H9 (cell line): Measurements from ENCODE around the gene PLOD1. TPM values are rescaled to one million over a fixed set of nuclear protein-coding genes. Genes with fewer than 3 reads are reported as not detected.

Experiments
- DNase-seq: peaks from one replicate; pipeline ENCODE4 v3.0.0-alpha.2; 2017
- H2AFZ ChIP-seq: one replicate; pipeline ENCODE4 v1.6.1; 2013; ENCODE audit warnings: mild to moderate bottlenecking, low read length, control low read depth, moderate library complexity
- H2AK5ac ChIP-seq: 2 replicates; pipeline ENCODE4 v1.6.1; 2013; ENCODE audit warnings: low read length, control low read depth, mixed read lengths; ENCODE audit not compliant: insufficient read length
- H2BK120ac ChIP-seq: one replicate; pipeline ENCODE4 v1.6.1; 2013; ENCODE audit warnings: low read depth, mild to moderate bottlenecking, low read length, control low read depth, inconsistent platforms; ENCODE audit not compliant: poor library complexity, severe bottlenecking
- H2BK12ac ChIP-seq: 2 replicates; pipeline ENCODE4 v1.6.1; 2013; ENCODE audit warnings: low read length, control low read depth, mixed read lengths, low read depth; ENCODE audit not compliant: insufficient read length
- H2BK15ac ChIP-seq: 2 replicates; pipeline ENCODE4 v1.6.1; 2013; ENCODE audit warnings: low read depth, low read length, control low read depth
- H2BK20ac ChIP-seq: one replicate; pipeline ENCODE4 v1.6.1; 2013; ENCODE audit warnings: low read depth, mild to moderate bottlenecking, low read length, control low read depth, inconsistent platforms; ENCODE audit not compliant: poor library complexity, severe bottlenecking
- H2BK5ac ChIP-seq: 2 replicates; pipeline ENCODE4 v1.6.1; 2013; ENCODE audit warnings: low read length, control low read depth, mixed read lengths; ENCODE audit not compliant: insufficient read length
- H3K14ac ChIP-seq: 2 replicates; pipeline ENCODE4 v1.6.1; 2013; ENCODE audit warnings: low read length, control low read depth; ENCODE audit not compliant: insufficient read depth
- H3K18ac ChIP-seq: 2 replicates; pipeline ENCODE4 v1.6.1; 2013; ENCODE audit warnings: low read depth, mild to moderate bottlenecking, mixed read lengths, low read length, control low read depth; ENCODE audit not compliant: insufficient read length
- H3K23ac ChIP-seq: 2 replicates; pipeline ENCODE4 v1.6.1; 2013; ENCODE audit warnings: low read length, control low read depth, mixed read lengths, low read depth; ENCODE audit not compliant: insufficient read length
- H3K23me2 ChIP-seq: 2 replicates; pipeline ENCODE4 v1.6.1; 2013; ENCODE audit warnings: low read depth, mild to moderate bottlenecking, mixed read lengths, low read length, control low read depth; ENCODE audit not compliant: insufficient read length, poor library complexity, severe bottlenecking
- H3K27ac ChIP-seq: 2 replicates; pipeline ENCODE4 v1.5.1; 2013; ENCODE audit warnings: low read length, control low read depth, mixed read lengths, low read depth; ENCODE audit not compliant: insufficient read length
- H3K27me3 ChIP-seq: 2 replicates; pipeline ENCODE4 v1.6.1; 2013; ENCODE audit warnings: low read length, control low read depth, inconsistent platforms; ENCODE audit not compliant: insufficient read depth
- H3K4ac ChIP-seq: 2 replicates; pipeline ENCODE4 v1.6.1; 2013; ENCODE audit warnings: low read depth, mild to moderate bottlenecking, control low read depth, inconsistent platforms, low read length, moderate library complexity
- H3K4me1 ChIP-seq: 2 replicates; pipeline ENCODE4 v1.6.1; 2013; ENCODE audit warnings: low read length, control low read depth, inconsistent platforms; ENCODE audit not compliant: insufficient read depth
- H3K4me2 ChIP-seq: 2 replicates; pipeline ENCODE4 v1.6.1; 2013; ENCODE audit warnings: low read length, control low read depth, mixed read lengths; ENCODE audit not compliant: insufficient read length, insufficient read depth
- H3K56ac ChIP-seq: 2 replicates; pipeline ENCODE4 v1.6.1; 2013; ENCODE audit warnings: low read depth, mild to moderate bottlenecking, mixed read lengths, low read length, control low read depth; ENCODE audit not compliant: insufficient read length
- H3K79me1 ChIP-seq: 2 replicates; pipeline ENCODE4 v1.6.1; 2013; ENCODE audit warnings: low read depth, mild to moderate bottlenecking, moderate library complexity, low read length, control low read depth, inconsistent platforms; ENCODE audit not compliant: insufficient read depth, poor library complexity, severe bottlenecking
- H3K79me2 ChIP-seq: 2 replicates; pipeline ENCODE4 v1.6.1; 2013; ENCODE audit warnings: low read length, control low read depth, inconsistent platforms; ENCODE audit not compliant: insufficient read depth
- H3K9ac ChIP-seq: 2 replicates; pipeline ENCODE4 v1.6.1; 2013; ENCODE audit warnings: low read length, control low read depth, mixed read lengths; ENCODE audit not compliant: insufficient read length; ENCODE audit errors: extremely low read depth
- H3K9me3 ChIP-seq: one replicate; pipeline ENCODE4 v1.6.1; 2013; ENCODE audit warnings: low read depth, low read length, inconsistent platforms; ENCODE audit not compliant: control insufficient read depth
- H3T11ph ChIP-seq: one replicate; pipeline ENCODE4 v1.6.1; 2013; ENCODE audit warnings: mild to moderate bottlenecking, low read length, control low read depth, inconsistent platforms
- H4K20me1 ChIP-seq: one replicate; pipeline ENCODE4 v1.6.1; 2013; ENCODE audit not compliant: control insufficient read depth, insufficient read length, insufficient read depth
- H4K5ac ChIP-seq: 2 replicates; pipeline ENCODE4 v1.6.1; 2013; ENCODE audit warnings: low read depth, mild to moderate bottlenecking, mixed read lengths, low read length, control low read depth; ENCODE audit not compliant: insufficient read length
- H4K8ac ChIP-seq: replicated peaks from 2 replicates; pipeline ENCODE4 v1.6.1; 2013; ENCODE audit warnings: low read length, control low read depth, mixed read lengths, low read depth; ENCODE audit not compliant: insufficient read length
- H4K91ac ChIP-seq: 2 replicates; pipeline ENCODE4 v1.6.1; 2013; ENCODE audit warnings: low read depth, mild to moderate bottlenecking, moderate library complexity, mixed read lengths, low read length, control low read depth; ENCODE audit not compliant: insufficient read length
- H3K27ac Mint-ChIP-seq, 3 experiments: 2 replicates in 2 of 3; 3 replicates in 1 of 3; pipeline ENCODE4 v1.8.0; 2020 to 2021; ENCODE audit warnings: mixed read lengths in 3 of 3, mild to moderate bottlenecking in 1 of 3, moderate library complexity in 1 of 3
- H3K27me3 Mint-ChIP-seq: 2 replicates; pipeline ENCODE4 v1.8.0; 2021; ENCODE audit warnings: low read depth, mild to moderate bottlenecking, moderate library complexity, mixed read lengths
- H3K36me3 Mint-ChIP-seq, 3 experiments: 2 replicates in 2 of 3; 3 replicates in 1 of 3; pipeline ENCODE4 v1.8.0; 2020 to 2021; ENCODE audit warnings: low read depth in 3 of 3, mixed read lengths in 3 of 3; ENCODE audit not compliant: insufficient read depth in 1 of 3
- H3K4me1 Mint-ChIP-seq, 2 experiments: 2 replicates each; pipeline ENCODE4 v1.8.0; 2020; ENCODE audit warnings: mixed read lengths in 2 of 2
- H3K4me3 Mint-ChIP-seq, 2 experiments: 2 replicates in 1 of 2; 3 replicates in 1 of 2; pipeline ENCODE4 v1.8.0; 2020 to 2021; ENCODE audit warnings: mild to moderate bottlenecking in 2 of 2, mixed read lengths in 2 of 2, moderate library complexity in 1 of 2
- H3K9me3 Mint-ChIP-seq, 2 experiments: 2 replicates in 1 of 2; 3 replicates in 1 of 2; pipeline ENCODE4 v1.8.0; 2020; ENCODE audit warnings: mild to moderate bottlenecking in 2 of 2, mixed read lengths in 2 of 2, moderate library complexity in 1 of 2
- WGBS: extraction: QIAGEN DNeasy Blood & Tissue Kit; methylation state at CpG from one replicate; pipeline ENCODE4 v1.1.7; 2013; ENCODE audit warnings: missing lambda C conversion rate, low lambda C conversion rate, mixed read lengths; ENCODE audit not compliant: insufficient read length; ENCODE audit errors: extremely low coverage; 5-methylcytosine and 5-hydroxymethylcytosine counted together
- total RNA-seq: library from RNA; stranded (reverse); gene quantifications from 2 replicates; pipeline ENCODE4 v1.2.1, GENCODE V29; 2021
- TF ChIP-seq, protein P1 (sequence below): fragments of 200-600 bp; sonication (generic); conservative IDR thresholded peaks from 3 replicates; pipeline ENCODE4 v1.8.0; 2021; ENCODE audit warnings: antibody characterized with exemption, mild to moderate bottlenecking

Gene PLOD1
- total RNA-seq, 1 experiment from 2014 or later = 57.0 TPM

DNA sequence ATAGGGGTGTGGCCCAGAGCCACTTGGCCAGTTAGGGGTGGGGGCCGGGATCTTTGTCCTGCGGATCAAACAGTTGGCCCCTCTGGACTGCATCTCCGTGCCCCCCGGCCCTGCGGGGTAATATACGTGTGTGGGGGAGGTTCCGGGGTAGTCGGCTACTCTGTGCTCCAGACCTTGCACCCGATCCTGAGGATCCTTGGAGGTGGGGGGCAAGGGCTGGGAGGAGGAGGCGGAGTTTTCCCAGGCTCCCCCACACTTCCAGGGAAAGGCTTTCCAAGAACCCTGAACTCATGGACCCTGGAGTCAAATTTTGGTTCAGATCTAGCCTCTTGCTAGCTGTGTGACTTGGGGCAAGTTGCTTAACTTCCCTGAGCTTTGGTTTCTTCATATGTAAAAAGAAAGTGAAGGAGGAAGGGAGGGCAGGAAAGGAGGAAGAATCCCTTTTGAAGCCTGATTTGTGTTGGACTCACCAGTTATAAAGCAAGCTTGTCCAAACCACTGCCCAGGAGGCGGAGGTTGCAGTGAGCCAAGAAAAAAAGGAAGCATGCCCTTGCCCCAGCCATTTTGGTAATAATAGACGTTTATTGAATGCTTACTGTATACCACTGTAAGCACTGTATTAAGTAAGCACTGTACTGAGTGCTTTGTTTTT, 85.5 kb downstream of the PLOD1 start:
- no peak overlapping the region for H2BK15ac ChIP-seq
- H3K36me3 Mint-ChIP-seq = peaks cover 18 to 32% (median 30%) of the 10 kb centered on the region in 3 experiments; a peak in 6 of 7 replicates
- peak overlapping the region; percentile 32 for H3K9ac ChIP-seq
- no peaks in the 10 kb centered on the region for H3K4me1 ChIP-seq
- no peak overlapping the region for H3K27ac ChIP-seq
- H2BK12ac ChIP-seq = no peak overlapping the region
- no peaks in the 10 kb centered on the region for H3K27me3 ChIP-seq
- no peak overlapping the region for H2AFZ ChIP-seq
- H3T11ph ChIP-seq = no peak overlapping the region
- no peaks in the 10 kb centered on the region for H3K27me3 Mint-ChIP-seq
- peak overlapping the region; percentile 75 for H3K4me2 ChIP-seq
- no peak overlapping the region for H2BK5ac ChIP-seq
- H3K18ac ChIP-seq = peak overlapping the region; percentile 54
- no peak overlapping the region for H2AK5ac ChIP-seq
- H3K9me3 Mint-ChIP-seq = no peaks in the 10 kb centered on the region
- H2BK20ac ChIP-seq = no peak overlapping the region
- no peak overlapping the region for H3K23ac ChIP-seq
- peak overlapping the region; percentile 86 to 91 for H3K4me3 Mint-ChIP-seq
- no peak for DNase-seq
- no peak overlapping the region for H4K91ac ChIP-seq
- H3K14ac ChIP-seq = no peak overlapping the region
- H2BK120ac ChIP-seq = no peak overlapping the region
- H3K4ac ChIP-seq = no peak overlapping the region
- no peak overlapping the region for H4K5ac ChIP-seq
- H3K9me3 ChIP-seq = no peaks in the 10 kb centered on the region
- TF ChIP-seq, protein P1, sequence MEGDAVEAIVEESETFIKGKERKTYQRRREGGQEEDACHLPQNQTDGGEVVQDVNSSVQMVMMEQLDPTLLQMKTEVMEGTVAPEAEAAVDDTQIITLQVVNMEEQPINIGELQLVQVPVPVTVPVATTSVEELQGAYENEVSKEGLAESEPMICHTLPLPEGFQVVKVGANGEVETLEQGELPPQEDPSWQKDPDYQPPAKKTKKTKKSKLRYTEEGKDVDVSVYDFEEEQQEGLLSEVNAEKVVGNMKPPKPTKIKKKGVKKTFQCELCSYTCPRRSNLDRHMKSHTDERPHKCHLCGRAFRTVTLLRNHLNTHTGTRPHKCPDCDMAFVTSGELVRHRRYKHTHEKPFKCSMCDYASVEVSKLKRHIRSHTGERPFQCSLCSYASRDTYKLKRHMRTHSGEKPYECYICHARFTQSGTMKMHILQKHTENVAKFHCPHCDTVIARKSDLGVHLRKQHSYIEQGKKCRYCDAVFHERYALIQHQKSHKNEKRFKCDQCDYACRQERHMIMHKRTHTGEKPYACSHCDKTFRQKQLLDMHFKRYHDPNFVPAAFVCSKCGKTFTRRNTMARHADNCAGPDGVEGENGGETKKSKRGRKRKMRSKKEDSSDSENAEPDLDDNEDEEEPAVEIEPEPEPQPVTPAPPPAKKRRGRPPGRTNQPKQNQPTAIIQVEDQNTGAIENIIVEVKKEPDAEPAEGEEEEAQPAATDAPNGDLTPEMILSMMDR = no peak
- H3K79me1 ChIP-seq = peaks cover 6% of the 10 kb centered on the region
- H3K56ac ChIP-seq = no peak overlapping the region
- H4K20me1 ChIP-seq = no peaks in the 10 kb centered on the region
- peaks cover 5% of the 10 kb centered on the region for H3K23me2 ChIP-seq
- peak overlapping the region; percentile 68 to 95 (median 79); a peak in 5 of 7 replicates for H3K27ac Mint-ChIP-seq
- H4K8ac ChIP-seq = no peak overlapping the region
- H3K4me1 Mint-ChIP-seq = peaks cover 4 to 5% of the 10 kb centered on the region in 2 experiments; a peak in 1 of 4 replicates
- WGBS = no CpG with 5 or more reads among the region's 12 CpGs
- H3K79me2 ChIP-seq = peaks cover 5% of the 10 kb centered on the region; the same call in 1 of the 2 replicates
